Measurements from ENCODE around the gene C1QTNF9B.

DNA sequence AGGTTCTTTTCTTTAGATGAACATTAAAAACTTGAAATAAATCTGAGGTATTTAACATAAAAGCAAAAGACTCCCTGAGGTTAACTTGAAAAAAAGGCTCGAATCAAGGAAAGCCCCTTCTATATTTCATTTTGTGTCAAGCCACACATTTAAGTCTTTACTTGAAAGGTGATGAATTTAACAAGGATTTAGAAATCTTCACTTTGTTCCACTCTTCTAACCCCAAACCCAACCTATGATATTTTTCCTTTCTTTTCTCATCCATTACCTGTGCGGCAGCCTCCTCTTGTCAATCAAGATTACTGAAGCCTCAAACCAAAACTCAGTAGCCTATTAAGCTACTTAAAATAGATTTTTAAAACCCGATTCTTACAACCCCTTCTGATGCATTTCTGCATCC lies 41.9 kb downstream of the C1QTNF9B start:
- no peak for TF ChIP-seq POLR2AphosphoS5 (IDR thresholded peaks at IDR 0.05)
- TF ChIP-seq, protein P1, sequence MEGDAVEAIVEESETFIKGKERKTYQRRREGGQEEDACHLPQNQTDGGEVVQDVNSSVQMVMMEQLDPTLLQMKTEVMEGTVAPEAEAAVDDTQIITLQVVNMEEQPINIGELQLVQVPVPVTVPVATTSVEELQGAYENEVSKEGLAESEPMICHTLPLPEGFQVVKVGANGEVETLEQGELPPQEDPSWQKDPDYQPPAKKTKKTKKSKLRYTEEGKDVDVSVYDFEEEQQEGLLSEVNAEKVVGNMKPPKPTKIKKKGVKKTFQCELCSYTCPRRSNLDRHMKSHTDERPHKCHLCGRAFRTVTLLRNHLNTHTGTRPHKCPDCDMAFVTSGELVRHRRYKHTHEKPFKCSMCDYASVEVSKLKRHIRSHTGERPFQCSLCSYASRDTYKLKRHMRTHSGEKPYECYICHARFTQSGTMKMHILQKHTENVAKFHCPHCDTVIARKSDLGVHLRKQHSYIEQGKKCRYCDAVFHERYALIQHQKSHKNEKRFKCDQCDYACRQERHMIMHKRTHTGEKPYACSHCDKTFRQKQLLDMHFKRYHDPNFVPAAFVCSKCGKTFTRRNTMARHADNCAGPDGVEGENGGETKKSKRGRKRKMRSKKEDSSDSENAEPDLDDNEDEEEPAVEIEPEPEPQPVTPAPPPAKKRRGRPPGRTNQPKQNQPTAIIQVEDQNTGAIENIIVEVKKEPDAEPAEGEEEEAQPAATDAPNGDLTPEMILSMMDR (IDR thresholded peaks at IDR 0.05 in 8 of 11, conservative IDR thresholded peaks at IDR 0.05 in 3 of 11) = no peak
